ENCODE data around the gene WASF2.
"Not testable (repeated sequence)": the region's sequence is repeated elsewhere in the genome, so short reads cannot be mapped to it uniquely, and the experiment has no call there.

The WASF2 gene

GRCh38 chr1:27408151-27408550 lies 81.8 kb downstream of the WASF2 start:
- Histone ChIP-seq H2BK120ac (ENCODE audit: low read depth, low read length) (no peak overlapping the region), H3K9ac (ENCODE audit: low read depth, low read length, poor library complexity) (no peak overlapping the region), H4K91ac (ENCODE audit: low read depth, low read length, poor library complexity) (no peak overlapping the region), H3K9me3 (replicated peaks in 1 of 2; ENCODE audit: control insufficient read depth in 2 of 2, insufficient read depth in 1 of 2, low read depth in 1 of 2, low read length in 2 of 2) (no peaks in the 10 kb centered on the region), H2BK15ac (ENCODE audit: low read length) (no peak overlapping the region), H2BK5ac (ENCODE audit: low read length) (no peak overlapping the region), H4K8ac (ENCODE audit: low read depth, low read length) (no peak overlapping the region), H3K23ac (ENCODE audit: low read depth, low read length, poor library complexity) (no peak overlapping the region), H2AFZ (ENCODE audit: low read length) (no peak overlapping the region), H3K4ac (ENCODE audit: low read length) (no peak overlapping the region), H3K27me3 (ENCODE audit: control insufficient read depth in 3 of 3, insufficient read depth in 3 of 3, low read depth in 1 of 3, low read length in 3 of 3) (no peaks in the 10 kb centered on the region), H3K4me1 (ENCODE audit: control insufficient read depth in 2 of 2, insufficient read depth in 1 of 2, low read depth in 1 of 2, low read length in 2 of 2) (peaks cover 19 to 32% of the 10 kb centered on the region in 2 donors), H3K14ac (ENCODE audit: low read length) (no peak overlapping the region), H2AK5ac (ENCODE audit: low read depth, low read length) (peak overlapping the region; percentile 30), H3K27ac (replicated peaks; ENCODE audit: low read length) (no peak overlapping the region), H3K36me3 (replicated peaks in 1 of 2; ENCODE audit: control insufficient read depth in 2 of 2, insufficient read depth in 2 of 2, low read length in 2 of 2) (peaks cover 20 to 74% of the 10 kb centered on the region in 2 donors), H2BK12ac (ENCODE audit: low read length) (no peak overlapping the region), H3K4me2 (ENCODE audit: insufficient read depth, low read length, poor library complexity, severe bottlenecking) (no peak overlapping the region), H3K79me1 (ENCODE audit: low read depth, low read length) (no peaks in the 10 kb centered on the region), H3K18ac (ENCODE audit: low read length) (peak overlapping the region; percentile 15), H3K4me3 (ENCODE audit: low read length in 2 of 2) (no peak overlapping the region)
- no peak for DNase-seq (ENCODE audit: low spot score)
- no CpG with 5 or more reads among the region's 9 CpGs for WGBS, 2 donors (ENCODE audit: extremely low coverage in 2 of 2, insufficient read length in 2 of 2, insufficient replicate concordance in 1 of 2)

GRCh38 chr1:27406791-27407190 lies 83.2 kb downstream of the WASF2 start:
- not testable (repeated sequence) for H4K91ac ChIP-seq (ENCODE audit: low read depth, low read length, poor library complexity); H2AFZ ChIP-seq (ENCODE audit: low read length); H2BK120ac ChIP-seq (ENCODE audit: low read depth, low read length); H3K9ac ChIP-seq (ENCODE audit: low read depth, low read length, poor library complexity); H2AK5ac ChIP-seq (ENCODE audit: low read depth, low read length); H3K27me3 ChIP-seq (ENCODE audit: control insufficient read depth in 3 of 3, insufficient read depth in 3 of 3, low read depth in 1 of 3, low read length in 3 of 3); H3K4me3 ChIP-seq (ENCODE audit: low read length in 2 of 2); H3K14ac ChIP-seq (ENCODE audit: low read length); H4K8ac ChIP-seq (ENCODE audit: low read depth, low read length); H2BK5ac ChIP-seq (ENCODE audit: low read length); H2BK15ac ChIP-seq (ENCODE audit: low read length); H3K23ac ChIP-seq (ENCODE audit: low read depth, low read length, poor library complexity); H2BK12ac ChIP-seq (ENCODE audit: low read length); H3K79me1 ChIP-seq (ENCODE audit: low read depth, low read length); H3K9me3 ChIP-seq (replicated peaks in 1 of 2; ENCODE audit: control insufficient read depth in 2 of 2, insufficient read depth in 1 of 2, low read depth in 1 of 2, low read length in 2 of 2); H3K4me2 ChIP-seq (ENCODE audit: insufficient read depth, low read length, poor library complexity, severe bottlenecking); DNase-seq (ENCODE audit: low spot score); H3K4ac ChIP-seq (ENCODE audit: low read length); H3K18ac ChIP-seq (ENCODE audit: low read length)
- Histone ChIP-seq H3K36me3 (replicated peaks in 1 of 2; ENCODE audit: control insufficient read depth in 2 of 2, insufficient read depth in 2 of 2, low read length in 2 of 2) (peaks cover 12 to 60% of the 10 kb centered on the region in 2 donors), H3K27ac (replicated peaks; ENCODE audit: low read length) (peak overlapping the region; percentile 100), H3K4me1 (ENCODE audit: control insufficient read depth in 2 of 2, insufficient read depth in 1 of 2, low read depth in 1 of 2, low read length in 2 of 2) (peaks cover 21 to 40% of the 10 kb centered on the region in 2 donors)
- WGBS, 2 donors (ENCODE audit: extremely low coverage in 2 of 2, insufficient read length in 2 of 2, insufficient replicate concordance in 1 of 2), result no CpG with 5 or more reads among the region's 2 CpGs

- Histone ChIP-seq H3K23ac (ENCODE audit: low read depth, low read length, poor library complexity) (peak overlapping the region; percentile 26), H3K18ac (ENCODE audit: low read length) (peak overlapping the region; percentile 91), H2BK5ac (ENCODE audit: low read length) (peak overlapping the region; percentile 76), H3K4me1 (ENCODE audit: control insufficient read depth in 2 of 2, insufficient read depth in 1 of 2, low read depth in 1 of 2, low read length in 2 of 2) (peaks cover 21 to 40% of the 10 kb centered on the region in 2 donors), H2BK15ac (ENCODE audit: low read length) (peak overlapping the region; percentile 86), H3K27ac (replicated peaks; ENCODE audit: low read length) (peak overlapping the region; percentile 100), H3K27me3 (ENCODE audit: control insufficient read depth in 3 of 3, insufficient read depth in 3 of 3, low read depth in 1 of 3, low read length in 3 of 3) (no peaks in the 10 kb centered on the region), H3K4me3 (ENCODE audit: low read length in 2 of 2) (no peak overlapping the region), H2AK5ac (ENCODE audit: low read depth, low read length) (peak overlapping the region; percentile 98), H2BK12ac (ENCODE audit: low read length) (no peak overlapping the region), H3K9me3 (replicated peaks in 1 of 2; ENCODE audit: control insufficient read depth in 2 of 2, insufficient read depth in 1 of 2, low read depth in 1 of 2, low read length in 2 of 2) (no peaks in the 10 kb centered on the region), H3K14ac (ENCODE audit: low read length) (no peak overlapping the region), H3K79me1 (ENCODE audit: low read depth, low read length) (no peaks in the 10 kb centered on the region), H3K9ac (ENCODE audit: low read depth, low read length, poor library complexity) (peak overlapping the region; percentile 80), H2AFZ (ENCODE audit: low read length) (no peak overlapping the region), H4K91ac (ENCODE audit: low read depth, low read length, poor library complexity) (peak overlapping the region; percentile 88), H3K4me2 (ENCODE audit: insufficient read depth, low read length, poor library complexity, severe bottlenecking) (no peak overlapping the region), H3K4ac (ENCODE audit: low read length) (peak overlapping the region; percentile 99), H3K36me3 (replicated peaks in 1 of 2; ENCODE audit: control insufficient read depth in 2 of 2, insufficient read depth in 2 of 2, low read length in 2 of 2) (peaks cover 11 to 56% of the 10 kb centered on the region in 2 donors), H2BK120ac (ENCODE audit: low read depth, low read length) (no peak overlapping the region), H4K8ac (ENCODE audit: low read depth, low read length) (no peak overlapping the region)
- DNase-seq (ENCODE audit: low spot score), result no peak
- no CpG with 5 or more reads among the region's 4 CpGs for WGBS, 2 donors (ENCODE audit: extremely low coverage in 2 of 2, insufficient read length in 2 of 2, insufficient replicate concordance in 1 of 2)
Observed at GRCh38 chr1:27406362-27406680, 83.6 kb downstream of the WASF2 start.

GRCh38 chr1:27405598-27406361 lies 84.2 kb downstream of the WASF2 start:
- Histone ChIP-seq H3K27ac (replicated peaks; ENCODE audit: low read length) (peak overlapping the region; percentile 100), H4K91ac (ENCODE audit: low read depth, low read length, poor library complexity) (peak overlapping the region; percentile 88), H3K23ac (ENCODE audit: low read depth, low read length, poor library complexity) (peak overlapping the region; percentile 26), H3K4ac (ENCODE audit: low read length) (peak overlapping the region; percentile 99), H2BK5ac (ENCODE audit: low read length) (peak overlapping the region; percentile 76), H3K4me1 (ENCODE audit: control insufficient read depth in 2 of 2, insufficient read depth in 1 of 2, low read depth in 1 of 2, low read length in 2 of 2) (peaks cover 21 to 40% of the 10 kb centered on the region in 2 donors), H3K18ac (ENCODE audit: low read length) (peak overlapping the region; percentile 91), H2BK15ac (ENCODE audit: low read length) (peak overlapping the region; percentile 86), H3K9ac (ENCODE audit: low read depth, low read length, poor library complexity) (peak overlapping the region; percentile 80), H2AK5ac (ENCODE audit: low read depth, low read length) (peak overlapping the region; percentile 98), H3K36me3 (replicated peaks in 1 of 2; ENCODE audit: control insufficient read depth in 2 of 2, insufficient read depth in 2 of 2, low read length in 2 of 2) (peaks cover 9 to 50% of the 10 kb centered on the region in 2 donors)
- not testable (repeated sequence) for H2BK120ac ChIP-seq (ENCODE audit: low read depth, low read length); H3K27me3 ChIP-seq (ENCODE audit: control insufficient read depth in 3 of 3, insufficient read depth in 3 of 3, low read depth in 1 of 3, low read length in 3 of 3); H3K4me2 ChIP-seq (ENCODE audit: insufficient read depth, low read length, poor library complexity, severe bottlenecking); H3K79me1 ChIP-seq (ENCODE audit: low read depth, low read length); H2AFZ ChIP-seq (ENCODE audit: low read length); H2BK12ac ChIP-seq (ENCODE audit: low read length); H3K4me3 ChIP-seq (ENCODE audit: low read length in 2 of 2); H3K9me3 ChIP-seq (replicated peaks in 1 of 2; ENCODE audit: control insufficient read depth in 2 of 2, insufficient read depth in 1 of 2, low read depth in 1 of 2, low read length in 2 of 2); DNase-seq (ENCODE audit: low spot score); H3K14ac ChIP-seq (ENCODE audit: low read length); H4K8ac ChIP-seq (ENCODE audit: low read depth, low read length)
- WGBS, 2 donors (ENCODE audit: extremely low coverage in 2 of 2, insufficient read length in 2 of 2, insufficient replicate concordance in 1 of 2), result no CpG with 5 or more reads among the region's 18 CpGs

All from neuronal stem cell (in vitro differentiated cells).